ENCODE measurements around the gene EIF4ENIF1.
A peak's percentile ranks its signal among the peaks of the same experiment; 100 is the strongest.
"Not testable (repeated sequence)": the region's sequence is repeated elsewhere in the genome, so short reads cannot be mapped to it uniquely, and the experiment has no call there.

Gene EIF4ENIF1, protein sequence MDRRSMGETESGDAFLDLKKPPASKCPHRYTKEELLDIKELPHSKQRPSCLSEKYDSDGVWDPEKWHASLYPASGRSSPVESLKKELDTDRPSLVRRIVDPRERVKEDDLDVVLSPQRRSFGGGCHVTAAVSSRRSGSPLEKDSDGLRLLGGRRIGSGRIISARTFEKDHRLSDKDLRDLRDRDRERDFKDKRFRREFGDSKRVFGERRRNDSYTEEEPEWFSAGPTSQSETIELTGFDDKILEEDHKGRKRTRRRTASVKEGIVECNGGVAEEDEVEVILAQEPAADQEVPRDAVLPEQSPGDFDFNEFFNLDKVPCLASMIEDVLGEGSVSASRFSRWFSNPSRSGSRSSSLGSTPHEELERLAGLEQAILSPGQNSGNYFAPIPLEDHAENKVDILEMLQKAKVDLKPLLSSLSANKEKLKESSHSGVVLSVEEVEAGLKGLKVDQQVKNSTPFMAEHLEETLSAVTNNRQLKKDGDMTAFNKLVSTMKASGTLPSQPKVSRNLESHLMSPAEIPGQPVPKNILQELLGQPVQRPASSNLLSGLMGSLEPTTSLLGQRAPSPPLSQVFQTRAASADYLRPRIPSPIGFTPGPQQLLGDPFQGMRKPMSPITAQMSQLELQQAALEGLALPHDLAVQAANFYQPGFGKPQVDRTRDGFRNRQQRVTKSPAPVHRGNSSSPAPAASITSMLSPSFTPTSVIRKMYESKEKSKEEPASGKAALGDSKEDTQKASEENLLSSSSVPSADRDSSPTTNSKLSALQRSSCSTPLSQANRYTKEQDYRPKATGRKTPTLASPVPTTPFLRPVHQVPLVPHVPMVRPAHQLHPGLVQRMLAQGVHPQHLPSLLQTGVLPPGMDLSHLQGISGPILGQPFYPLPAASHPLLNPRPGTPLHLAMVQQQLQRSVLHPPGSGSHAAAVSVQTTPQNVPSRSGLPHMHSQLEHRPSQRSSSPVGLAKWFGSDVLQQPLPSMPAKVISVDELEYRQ

DNA sequence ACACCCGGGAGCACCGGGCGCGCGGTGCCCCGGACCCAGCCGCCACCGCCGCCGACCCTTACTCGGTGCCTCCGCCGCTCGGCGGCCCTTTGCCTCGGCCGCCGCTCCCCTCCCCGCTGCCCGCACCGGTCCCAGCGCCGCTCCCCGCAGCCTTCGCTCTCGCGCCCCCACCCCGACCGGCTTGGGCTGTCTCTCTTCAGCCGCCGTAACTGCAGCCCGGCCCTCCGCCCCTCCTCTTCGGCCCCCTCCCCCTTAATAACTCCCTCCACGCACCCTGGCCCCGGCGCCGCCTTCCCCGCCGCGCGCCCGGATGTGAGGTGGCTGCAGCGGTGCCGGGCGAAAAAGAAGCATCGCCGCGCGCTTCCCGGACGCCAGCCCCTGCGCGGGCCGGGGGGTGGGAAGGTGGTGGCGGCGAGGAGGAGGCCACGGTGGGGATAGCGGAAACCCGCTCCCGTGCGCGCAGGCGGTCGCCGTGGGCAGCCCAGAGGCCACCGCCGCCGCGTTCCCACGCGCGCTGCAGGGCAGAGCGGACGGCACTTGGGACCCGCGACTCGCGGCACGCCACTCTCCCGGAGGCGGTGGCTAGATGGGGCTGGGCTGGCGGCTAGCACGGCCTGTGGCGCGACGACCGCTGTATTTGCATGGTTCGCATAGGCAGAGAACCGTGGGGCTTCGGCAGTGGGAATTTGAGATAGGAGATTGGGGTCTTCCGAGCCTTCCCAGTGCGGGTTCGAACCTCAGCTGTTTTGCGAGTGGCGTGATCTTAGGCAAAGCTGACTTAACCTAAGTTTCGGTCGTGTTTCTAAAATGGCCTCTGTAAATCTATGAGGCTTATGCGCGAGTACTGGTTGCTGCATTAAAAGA is at the start of gene EIF4ENIF1:
Gene EIF4ENIF1, minus strand, starts transcription at position 211 of the 864 bp plus-strand sequence. CDS start 1,124 bp downstream, outside the sequence.
- peak; percentile 86 for DNase-seq (ENCODE audit: low read depth)

DNA sequence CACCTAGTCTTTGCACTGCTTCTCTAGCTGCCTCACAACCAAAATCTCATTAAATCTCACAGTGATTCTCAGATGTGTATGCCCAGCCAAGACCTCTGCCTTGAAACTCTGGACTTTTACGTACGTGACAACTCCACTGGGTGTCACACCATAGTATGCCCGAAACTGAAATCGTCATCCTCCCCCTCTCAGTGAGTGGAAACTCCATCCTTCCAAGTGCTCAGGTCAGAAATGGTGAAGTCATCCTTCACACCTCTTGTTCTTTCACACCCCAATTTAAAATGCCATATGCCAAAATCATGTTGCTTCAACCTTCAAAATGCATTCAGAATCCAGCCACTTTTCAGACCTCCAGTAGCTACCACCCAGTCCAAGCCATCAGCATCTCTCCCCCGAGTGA is 49.2 kb upstream of the EIF4ENIF1 start:
- no peak for DNase-seq (ENCODE audit: low read depth)

DNA sequence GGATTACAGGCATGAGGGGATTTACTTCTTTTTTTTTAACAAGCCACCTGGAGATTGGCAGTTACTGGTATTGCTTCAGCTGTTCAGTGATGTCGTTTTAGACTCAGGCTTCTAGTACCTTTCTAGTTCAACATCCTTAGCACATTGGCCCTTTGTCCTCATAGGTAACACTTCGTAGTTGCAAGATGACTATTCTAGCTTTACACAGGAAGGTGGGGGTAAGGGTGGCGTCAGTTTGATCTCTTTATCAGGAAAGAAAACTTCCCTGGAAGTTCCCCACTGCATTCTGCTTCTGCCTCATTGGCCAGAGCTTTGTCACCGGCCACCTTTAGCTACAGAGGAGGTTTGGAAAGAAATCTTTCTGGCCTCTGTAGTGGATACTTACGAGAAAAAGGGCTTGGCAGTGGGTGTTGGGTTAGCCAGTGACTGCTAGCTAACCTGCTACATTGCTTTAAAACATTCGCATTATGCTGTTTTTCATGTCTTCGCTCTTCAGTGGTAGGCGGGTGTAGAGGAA is 47.4 kb upstream of the EIF4ENIF1 start:
- no peak for DNase-seq (ENCODE audit: low read depth)

DNA sequence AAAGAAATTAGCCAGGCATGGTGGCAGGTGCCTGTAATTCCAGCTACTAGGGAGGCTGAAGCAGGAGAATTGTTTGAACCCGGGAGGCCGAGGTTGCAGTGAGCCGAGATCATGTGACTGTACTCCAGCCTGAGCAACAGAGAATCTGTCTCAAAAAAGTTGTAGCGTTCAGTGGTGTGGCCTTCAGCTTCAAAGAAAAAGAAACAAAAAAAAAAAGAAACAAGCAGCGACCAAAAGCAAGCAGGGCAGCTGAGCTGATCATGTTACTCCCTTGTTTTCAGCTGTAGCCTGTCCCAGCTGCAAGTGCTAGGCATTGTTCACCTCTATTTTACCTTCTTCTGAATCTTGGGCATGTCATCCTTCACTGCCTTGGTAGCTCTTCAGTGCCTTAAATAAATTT is 43.7 kb upstream of the EIF4ENIF1 start:
- no peak for DNase-seq (ENCODE audit: low read depth)

DNA sequence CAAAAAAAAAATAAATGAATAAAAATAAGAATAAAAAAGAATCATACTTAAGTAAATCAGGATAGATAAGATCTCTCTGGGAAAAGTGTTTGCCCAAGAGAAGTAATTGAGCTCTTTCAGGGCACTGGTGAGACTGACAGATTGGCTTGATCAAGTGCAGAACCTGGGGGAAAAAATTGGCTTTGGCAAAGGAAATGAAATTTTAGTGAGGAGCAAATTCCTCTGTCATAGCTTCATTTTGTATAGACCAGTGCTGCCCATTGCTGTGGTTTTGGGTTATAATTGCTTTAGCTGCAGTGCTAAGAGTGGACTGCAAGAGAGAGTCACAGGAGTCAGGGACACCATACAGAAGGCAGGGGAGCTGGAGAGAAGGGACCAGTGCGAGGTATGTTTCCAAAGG is 42.4 kb upstream of the EIF4ENIF1 start:
- no peak for DNase-seq (ENCODE audit: low read depth)

DNA sequence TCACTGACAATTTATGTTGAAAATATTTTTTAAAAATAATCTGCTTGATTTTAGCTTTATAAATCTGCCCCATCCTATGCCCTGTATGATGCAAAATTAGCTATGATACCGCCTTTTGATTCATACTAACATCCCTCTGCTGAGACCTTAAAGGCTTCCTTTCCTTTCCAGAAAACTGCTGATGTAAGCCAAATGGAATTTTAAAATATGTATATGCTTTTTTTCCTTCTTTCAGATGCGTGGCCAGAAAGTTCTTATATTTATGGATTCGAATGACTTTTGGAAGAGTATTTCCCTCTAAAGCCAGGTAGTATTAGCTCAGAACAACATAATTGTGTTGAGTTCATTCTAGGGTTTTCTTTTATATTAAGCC is 41.2 kb upstream of the EIF4ENIF1 start:
- DNase-seq (ENCODE audit: low read depth), result peak; percentile 66

DNA sequence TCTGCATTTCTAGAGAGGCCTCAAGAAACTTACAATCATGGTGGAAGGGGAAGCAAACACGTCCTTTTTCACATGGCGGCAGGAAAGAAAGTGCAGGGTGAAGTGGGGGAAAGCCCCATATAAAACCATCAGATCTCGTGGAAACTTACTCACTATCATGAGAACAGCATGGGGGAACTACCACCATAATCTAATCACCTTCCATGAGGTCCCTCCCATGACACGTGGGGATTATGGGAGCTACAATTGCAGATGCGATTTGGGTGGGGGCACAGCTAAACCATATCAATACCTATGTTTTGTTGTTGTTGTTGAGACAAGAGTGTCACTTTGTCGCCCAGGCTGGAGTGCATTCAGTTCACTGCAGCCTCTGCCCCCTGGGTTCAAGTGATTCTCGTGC is 36.6 kb upstream of the EIF4ENIF1 start:
- no peak for DNase-seq (ENCODE audit: low read depth)

DNA sequence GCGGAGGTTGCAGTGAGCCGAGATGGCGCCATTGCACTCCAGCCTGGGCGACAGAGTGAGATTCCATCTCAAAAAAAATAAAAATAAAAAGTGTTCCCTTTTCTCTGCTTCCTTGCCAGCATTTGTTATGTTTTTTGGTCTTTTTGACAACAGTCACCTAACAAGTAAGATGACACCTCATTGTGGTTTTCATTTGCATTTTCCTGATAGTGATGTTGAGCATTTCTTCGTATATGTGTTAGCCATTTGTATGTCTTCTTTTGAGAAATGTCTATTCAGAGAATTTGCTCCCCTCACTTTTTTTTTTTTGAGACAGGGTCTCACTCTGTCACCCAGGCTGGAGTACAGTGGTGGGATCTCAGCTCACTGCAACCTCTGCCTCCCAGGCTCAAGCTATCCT is 34.5 kb upstream of the EIF4ENIF1 start:
- not testable (repeated sequence) for DNase-seq (ENCODE audit: low read depth)

DNA sequence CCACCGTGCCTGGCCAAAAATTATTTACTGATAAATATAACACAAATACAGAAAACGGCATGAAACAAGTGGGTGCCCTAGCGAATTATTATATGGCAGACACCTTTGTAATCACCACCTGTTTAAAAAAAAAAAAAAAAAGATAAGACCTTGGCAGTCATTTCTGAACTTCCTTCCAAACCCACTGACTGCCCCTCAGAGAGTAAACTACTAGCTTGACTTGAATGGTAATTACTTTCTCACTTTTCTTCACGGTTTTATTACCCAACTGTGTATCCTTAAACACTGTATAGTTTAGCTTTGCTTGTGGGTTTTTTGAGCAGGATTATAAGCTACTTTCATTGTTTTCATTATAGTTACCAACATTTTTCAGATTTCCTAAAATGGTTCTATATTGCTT is 30.4 kb upstream of the EIF4ENIF1 start:
- no peak for DNase-seq (ENCODE audit: low read depth)

DNA sequence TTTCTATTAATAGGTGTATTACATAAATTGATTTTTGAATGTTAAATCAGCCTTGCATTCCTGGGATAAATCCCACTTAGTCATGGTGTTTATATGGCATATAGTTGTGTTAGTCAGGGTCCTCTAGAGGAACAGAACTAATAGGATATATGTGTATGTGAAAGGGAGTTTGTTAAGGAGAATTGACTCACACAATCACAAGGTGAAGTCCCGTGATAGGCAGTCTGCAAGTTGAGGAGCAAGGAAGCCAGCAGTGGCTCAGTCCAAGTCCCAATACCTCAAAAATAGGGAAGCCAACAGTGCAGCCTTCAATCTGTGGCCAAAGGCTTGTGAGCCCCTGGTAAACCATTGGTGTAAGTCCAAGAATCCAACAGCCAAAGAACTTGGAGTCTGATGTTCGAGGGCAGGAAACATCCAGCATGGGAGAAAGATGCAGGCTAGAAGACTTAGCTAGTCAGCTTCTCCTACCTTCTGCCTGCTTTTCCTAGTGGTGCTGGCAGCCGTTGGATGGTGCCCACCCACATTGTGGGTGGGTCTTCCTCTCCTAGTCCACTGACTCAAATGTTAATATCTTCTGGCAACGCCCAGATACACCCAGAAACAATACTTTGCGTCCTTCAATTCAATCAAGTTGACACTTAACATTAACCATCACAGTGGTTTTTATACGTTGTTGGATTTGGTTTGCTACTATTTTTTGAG is 19.6 kb upstream of the EIF4ENIF1 start:
- peak; percentile 39 for DNase-seq (ENCODE audit: low read depth)

DNA sequence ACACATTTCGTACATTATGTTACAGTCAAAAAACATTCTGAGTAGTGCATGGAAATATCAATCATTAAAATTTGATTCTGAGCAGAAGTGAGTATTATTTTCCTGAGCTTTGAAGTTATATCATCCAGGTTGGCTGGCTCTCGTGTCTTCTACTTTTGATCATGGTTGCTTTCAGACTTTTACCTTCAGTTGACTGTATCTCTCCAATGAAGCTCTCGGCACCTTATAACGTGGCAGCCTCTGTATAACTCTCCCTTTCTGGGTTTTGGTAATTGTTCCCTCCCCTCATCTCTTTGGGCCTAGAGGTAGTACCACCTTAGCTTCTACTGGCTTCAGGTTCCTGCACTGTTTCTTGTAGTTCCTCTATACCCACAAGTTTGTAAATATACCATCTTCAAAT is 18.9 kb upstream of the EIF4ENIF1 start:
- DNase-seq (ENCODE audit: low read depth), result no peak

DNA sequence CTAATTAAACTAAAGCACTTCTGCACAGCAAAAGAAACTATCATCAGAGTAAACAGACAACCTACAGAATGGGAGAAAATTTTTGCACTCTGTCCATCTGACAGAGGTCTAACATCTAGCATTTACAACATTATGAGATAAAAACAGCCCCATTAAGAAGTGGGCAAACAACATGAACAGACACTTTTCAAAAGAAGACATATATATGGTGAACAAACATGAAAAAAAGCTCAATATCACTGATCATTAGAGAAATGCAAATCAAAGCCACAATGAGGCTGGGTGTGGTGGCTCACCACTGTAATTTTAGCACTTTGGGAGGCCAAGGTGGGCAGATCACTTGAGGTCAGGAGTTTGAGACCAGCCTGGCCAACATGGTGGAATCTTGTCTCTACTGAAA is 17.9 kb upstream of the EIF4ENIF1 start:
- not testable (repeated sequence) for DNase-seq (ENCODE audit: low read depth)

DNA sequence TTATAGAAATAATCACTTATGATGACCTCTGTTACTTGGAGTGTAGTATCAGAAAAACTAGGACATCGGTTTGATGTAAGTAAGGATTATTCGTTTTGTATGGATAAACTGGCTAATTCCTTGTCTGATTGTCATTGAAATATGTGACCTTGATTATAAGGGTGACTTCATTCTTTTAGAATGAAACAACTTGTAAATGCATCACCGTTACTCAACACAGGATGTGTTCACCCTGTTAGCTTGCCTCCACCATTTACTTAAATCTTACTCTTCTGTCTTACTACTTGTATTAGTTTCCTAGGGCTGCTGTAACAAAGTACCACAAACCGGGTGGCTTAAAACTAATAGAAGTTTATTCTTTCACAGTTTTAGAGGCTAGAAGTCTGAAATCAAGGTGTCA is 14.6 kb upstream of the EIF4ENIF1 start:
- DNase-seq (ENCODE audit: low read depth), result peak; percentile 79

DNA sequence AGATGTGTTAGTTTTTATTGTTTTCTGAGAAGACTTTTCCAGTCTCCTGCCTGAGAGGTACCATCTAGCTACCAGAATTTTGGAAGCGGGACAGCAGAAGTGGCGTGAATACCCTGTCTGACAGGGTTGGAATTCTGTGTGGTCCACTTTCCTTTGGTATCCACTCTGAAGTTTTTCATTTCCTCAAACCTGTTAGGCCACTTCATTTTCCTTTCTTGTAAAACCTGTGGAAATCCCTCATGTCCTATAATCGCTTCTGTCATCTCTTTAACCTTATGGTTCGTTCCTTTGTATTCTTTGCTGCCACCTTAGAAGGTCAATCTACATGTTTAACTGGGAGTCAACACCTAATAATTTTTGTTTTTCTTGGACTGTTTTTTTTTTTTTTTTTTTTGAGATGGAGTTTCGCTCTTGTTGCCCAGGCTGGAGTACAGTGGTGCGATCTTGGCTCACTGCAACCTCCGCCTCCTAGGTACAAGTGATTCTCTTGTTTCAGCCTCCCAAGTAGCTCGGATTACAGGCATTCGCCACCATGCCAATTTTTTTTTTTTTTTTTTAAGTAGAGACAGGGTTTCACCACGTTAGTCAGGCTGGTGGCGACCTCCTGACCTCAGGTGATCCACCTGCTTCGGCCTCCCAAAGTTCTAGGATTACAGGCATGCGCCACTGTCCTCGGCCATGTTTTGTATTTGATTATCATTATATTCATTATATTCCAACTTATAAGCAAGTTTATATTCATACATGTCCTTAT is 13.7 kb upstream of the EIF4ENIF1 start:
- no peak for DNase-seq (ENCODE audit: low read depth)

DNA sequence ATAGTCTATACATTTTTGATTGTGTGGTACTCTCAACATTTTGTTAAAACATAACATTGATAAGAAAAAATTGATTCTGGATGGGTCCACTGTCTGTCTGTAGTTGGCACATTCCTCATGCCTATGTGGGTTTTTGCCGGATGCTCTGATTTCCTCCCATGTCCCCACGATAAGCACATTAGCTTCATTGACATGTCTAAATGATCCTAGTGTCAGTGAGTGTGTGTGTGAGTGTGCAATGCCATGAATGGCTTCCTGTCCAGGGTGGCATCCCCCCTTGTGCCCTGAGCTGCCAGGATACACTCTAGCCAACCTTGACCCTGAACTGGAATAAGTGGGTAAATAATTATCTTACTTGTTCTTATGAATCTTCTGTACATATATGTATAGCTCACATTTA is 12.1 kb upstream of the EIF4ENIF1 start:
- DNase-seq (ENCODE audit: low read depth), result no peak

DNA sequence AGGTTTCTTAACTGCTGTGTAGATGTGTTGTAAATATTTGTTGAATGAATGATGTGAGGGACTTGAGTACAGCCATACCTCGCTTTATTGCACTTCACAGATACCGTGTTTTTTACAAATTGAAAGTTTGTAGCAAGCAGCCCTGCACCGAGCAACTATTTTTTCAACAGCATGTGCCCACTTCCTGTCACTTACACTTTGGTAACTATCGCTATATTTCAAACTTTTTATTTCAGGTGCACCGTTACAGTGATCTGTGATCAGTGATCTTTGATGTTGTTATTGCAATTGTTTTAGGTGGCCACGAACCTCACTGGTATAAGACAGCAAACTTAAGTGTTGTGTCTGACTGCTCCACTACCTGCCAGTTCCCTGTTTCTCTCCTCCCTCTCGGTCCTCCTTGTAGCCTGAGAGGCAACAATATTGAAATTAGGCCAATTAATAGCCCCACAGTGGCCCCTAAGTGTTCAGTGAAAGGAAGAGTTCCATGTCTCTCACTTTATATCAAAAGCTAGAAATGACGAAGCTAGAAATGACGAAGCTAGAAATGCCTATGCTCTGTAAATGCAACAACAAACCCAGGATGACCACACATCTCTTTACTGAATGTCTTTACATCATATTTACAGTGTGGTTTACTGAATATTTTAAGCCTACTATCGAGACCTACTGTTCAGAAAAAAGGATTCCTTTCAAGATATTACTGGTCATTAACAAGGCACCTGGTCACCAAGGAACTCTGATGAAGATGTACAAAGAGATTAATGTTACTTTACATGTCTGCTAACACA is 7.7 kb upstream of the EIF4ENIF1 start:
- no peak for DNase-seq (ENCODE audit: low read depth)

DNA sequence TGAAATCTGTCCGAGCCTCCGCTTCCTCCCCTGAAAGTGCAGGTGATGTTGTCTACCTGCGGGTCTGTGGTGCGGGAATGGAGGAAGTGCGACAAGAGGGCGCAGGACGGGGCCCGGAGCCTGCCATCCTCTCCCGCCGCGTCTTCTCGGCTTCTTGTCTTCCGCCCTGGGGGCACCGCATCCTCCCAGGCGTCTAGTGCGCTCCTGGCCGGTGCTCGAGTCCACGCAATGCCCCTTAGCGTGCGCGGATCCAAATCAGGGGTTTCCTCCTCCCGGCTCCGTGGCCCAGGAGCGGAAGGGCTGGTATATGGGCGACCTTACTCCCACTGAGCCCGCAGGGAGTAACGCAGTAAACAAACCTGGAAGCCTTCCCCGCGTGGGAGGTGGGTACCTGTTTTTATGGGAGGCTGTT is 7.1 kb upstream of the EIF4ENIF1 start:
- no peak for DNase-seq (ENCODE audit: low read depth)

DNA sequence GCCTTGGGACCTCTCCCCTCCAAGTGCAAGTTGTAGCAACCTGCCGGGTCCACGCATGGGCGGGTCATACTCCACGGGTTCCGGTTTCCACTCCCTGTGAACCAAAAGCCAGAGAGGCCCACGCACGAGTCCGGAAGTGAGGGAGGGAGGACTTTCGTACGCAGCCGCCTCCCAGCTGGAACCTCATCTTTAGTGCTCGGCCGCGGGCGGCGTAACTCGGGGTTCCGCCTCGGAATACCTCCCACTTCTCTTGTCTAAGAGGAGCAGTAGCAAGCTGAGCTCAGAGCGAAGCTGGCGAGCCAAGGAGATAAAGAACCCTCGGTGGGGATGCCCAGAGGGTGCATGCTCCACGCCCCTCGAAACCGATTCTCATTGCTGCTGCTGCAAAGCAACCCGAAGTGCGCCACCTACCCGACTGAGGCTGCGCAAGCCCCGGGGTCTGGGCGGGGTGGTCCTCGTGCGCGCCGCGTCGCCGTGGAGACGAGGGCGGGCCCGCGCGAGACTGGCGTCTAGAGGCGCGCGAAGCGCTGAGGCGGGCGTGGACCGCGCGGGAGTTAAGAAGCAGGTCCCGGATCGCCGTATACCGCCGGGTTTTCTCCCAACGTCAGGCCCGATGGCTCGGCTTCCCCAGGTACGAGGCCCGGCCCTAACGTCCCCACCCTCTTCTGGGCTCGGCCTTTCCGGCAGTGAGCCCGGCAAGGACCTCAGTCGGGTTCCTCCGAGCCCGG is 6.5 kb upstream of the EIF4ENIF1 start, which contains the start of gene SFI1:
Gene SFI1, plus strand, starts transcription at position 530 of the 728 bp plus-strand sequence. CDS start 11,749 bp downstream, outside the sequence.
- peak; percentile 94 for DNase-seq (ENCODE audit: low read depth)

DNA sequence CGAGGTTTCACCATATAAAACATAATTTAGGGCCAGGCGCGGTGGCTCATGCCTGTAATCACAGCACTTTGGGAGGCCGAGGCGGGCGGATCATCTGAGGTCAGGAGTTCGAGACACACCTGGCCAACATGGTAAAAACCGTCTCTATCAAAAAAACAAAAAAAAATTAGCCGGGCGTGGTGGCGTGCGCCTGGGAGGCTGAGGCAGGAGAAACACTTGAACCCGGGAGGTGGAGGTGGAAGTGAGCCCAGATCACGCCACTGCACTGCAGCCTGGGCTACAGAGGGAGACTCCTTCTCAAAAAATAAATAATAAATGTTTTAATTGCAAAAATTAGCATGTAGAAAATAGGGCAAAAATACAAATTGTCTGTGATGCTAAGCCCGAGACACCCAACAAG is 5.7 kb upstream of the EIF4ENIF1 start:
- DNase-seq (ENCODE audit: low read depth), result no peak

All from iris pigment epithelial cell (primary cell).